OCI-LY1 (cell line): ENCODE measurements around the gene SPATA13.

Source experiments
- EZH2 ChIP-seq: fragments of 200-600 bp; sonication (generic), shearing (Covaris generic); IDR thresholded peaks from 2 replicates; pipeline ENCODE4 v1.8.0; 2017; ENCODE audit warnings: borderline replicate concordance, mixed run types, mild to moderate bottlenecking, antibody characterized with exemption, low read length, moderate library complexity, mixed read lengths
- TF ChIP-seq, protein P1 (sequence below): fragments of 200-600 bp; sonication (generic), shearing (Covaris generic); IDR thresholded peaks from 2 replicates; pipeline ENCODE4 v1.5.1; 2017; ENCODE audit warnings: mild to moderate bottlenecking, antibody characterized with exemption, low read length, moderate library complexity, mixed read lengths

DNA sequence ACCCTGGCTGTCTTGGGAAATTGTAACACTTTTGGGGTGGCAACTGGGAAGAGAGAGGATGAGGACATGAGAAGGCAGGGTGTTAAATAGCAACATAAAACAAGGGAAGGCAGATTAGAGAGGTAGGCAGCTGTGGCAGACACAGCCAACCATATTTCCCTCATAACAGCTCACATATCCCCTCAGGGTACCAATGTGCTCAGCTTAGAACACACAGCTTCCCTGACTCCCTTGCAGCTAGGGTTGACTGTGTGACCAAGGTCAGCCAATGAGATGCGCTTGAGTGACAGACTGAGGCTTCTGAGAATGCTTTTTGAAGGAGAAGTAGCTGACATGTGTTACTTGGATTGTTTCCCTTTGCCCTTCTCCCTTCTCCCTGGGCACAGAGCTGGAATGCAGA is 28.8 kb upstream of the SPATA13 start:
- TF ChIP-seq, protein P1, sequence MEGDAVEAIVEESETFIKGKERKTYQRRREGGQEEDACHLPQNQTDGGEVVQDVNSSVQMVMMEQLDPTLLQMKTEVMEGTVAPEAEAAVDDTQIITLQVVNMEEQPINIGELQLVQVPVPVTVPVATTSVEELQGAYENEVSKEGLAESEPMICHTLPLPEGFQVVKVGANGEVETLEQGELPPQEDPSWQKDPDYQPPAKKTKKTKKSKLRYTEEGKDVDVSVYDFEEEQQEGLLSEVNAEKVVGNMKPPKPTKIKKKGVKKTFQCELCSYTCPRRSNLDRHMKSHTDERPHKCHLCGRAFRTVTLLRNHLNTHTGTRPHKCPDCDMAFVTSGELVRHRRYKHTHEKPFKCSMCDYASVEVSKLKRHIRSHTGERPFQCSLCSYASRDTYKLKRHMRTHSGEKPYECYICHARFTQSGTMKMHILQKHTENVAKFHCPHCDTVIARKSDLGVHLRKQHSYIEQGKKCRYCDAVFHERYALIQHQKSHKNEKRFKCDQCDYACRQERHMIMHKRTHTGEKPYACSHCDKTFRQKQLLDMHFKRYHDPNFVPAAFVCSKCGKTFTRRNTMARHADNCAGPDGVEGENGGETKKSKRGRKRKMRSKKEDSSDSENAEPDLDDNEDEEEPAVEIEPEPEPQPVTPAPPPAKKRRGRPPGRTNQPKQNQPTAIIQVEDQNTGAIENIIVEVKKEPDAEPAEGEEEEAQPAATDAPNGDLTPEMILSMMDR = no peak
- TF ChIP-seq EZH2 = no peak
